Natural killer cell treated with Interleukin-12 subunit alpha and Interleukin-12 subunit beta and Interleukin-15 and Interleukin-18, amount 100 ng/mL, for 72 hours (primary cell): ENCODE measurements around the gene GPR82. TPM values are rescaled to one million over a fixed set of nuclear protein-coding genes. Genes with fewer than 3 reads are reported as not detected.
"Not testable (repeated sequence)": the region's sequence is repeated elsewhere in the genome, so short reads cannot be mapped to it uniquely, and the experiment has no call there.

Experiments used
- ATAC-seq, 2 donors: fragments of 150-1000 bp; cut with Tn5 transposase in 1 of 2; sonication (Bioruptor Pico), chemical (Tn5 transposase) in 1 of 2; 2 replicates each; pipeline ENCODE4 v1.10.0; 2021
- DNase-seq: peaks from one replicate; pipeline ENCODE4 v3.0.0; 2022; ENCODE audit warnings: low spot score
- H3K27ac Mint-ChIP-seq, 2 donors: 1 replicate in 1 of 2; 2 replicates in 1 of 2; pipeline ENCODE4 v1.8.0; 2022; ENCODE audit warnings: mixed read lengths in 2 of 2, mild to moderate bottlenecking in 1 of 2, moderate library complexity in 1 of 2
- H3K27me3 Mint-ChIP-seq, 2 donors: 1 replicate in 1 of 2; 2 replicates in 1 of 2; pipeline ENCODE4 v1.8.0; 2022; ENCODE audit warnings: mixed read lengths in 2 of 2
- H3K36me3 Mint-ChIP-seq: one replicate; pipeline ENCODE4 v1.8.0; 2022; ENCODE audit warnings: mixed read lengths
- H3K4me1 Mint-ChIP-seq, 2 donors: 1 replicate in 1 of 2; 2 replicates in 1 of 2; pipeline ENCODE4 v1.8.0; 2022; ENCODE audit warnings: low read depth in 2 of 2, mixed read lengths in 2 of 2, mild to moderate bottlenecking in 1 of 2
- H3K4me3 Mint-ChIP-seq: one replicate; pipeline ENCODE4 v1.8.0; 2022; ENCODE audit warnings: mixed read lengths
- H3K9me3 Mint-ChIP-seq: 2 replicates; pipeline ENCODE4 v1.8.0; 2022; ENCODE audit warnings: mixed read lengths
- total RNA-seq, 2 donors: library from RNA; stranded (reverse); gene quantifications; one replicate each; pipeline ENCODE4 v1.2.3, GENCODE V29; 2022

GPR82 gene
- 1 to 10 TPM in 1 of 2 donors, under 1 TPM in 1; 0.33 to 1.9 TPM for total RNA-seq

DNA sequence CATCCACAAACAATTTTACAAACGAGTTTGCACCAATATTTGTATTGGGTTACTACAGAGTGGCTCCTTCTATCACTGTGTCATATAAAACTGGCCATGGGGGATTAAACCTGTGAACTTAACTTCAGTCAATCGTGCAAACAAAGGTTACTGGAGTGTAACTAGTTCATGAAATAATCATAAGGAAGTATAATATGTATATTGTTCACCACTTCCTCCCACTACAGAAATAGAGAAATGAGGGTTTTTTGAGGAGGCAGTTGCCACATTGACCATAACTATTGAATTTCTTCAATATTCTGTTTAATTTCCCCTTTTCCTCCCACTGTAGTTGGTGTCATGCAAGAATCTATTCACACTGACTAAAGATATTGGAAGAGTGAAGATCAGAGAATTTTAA, at the start of gene GPR82:
Gene GPR82 (plus strand): TSS at position 356 of the 400 bp plus-strand sequence. CDS start 2,846 bp downstream, outside the sequence.
- Mint-ChIP-seq H3K27ac (no peak within 1 kb of the TSS), H3K9me3 (peaks cover 2% of the 10 kb centered on the region), H3K4me1 (peaks cover 31 to 39% of the 10 kb centered on the region in 2 donors), H3K27me3 (peaks cover 0 to 16% of the 10 kb centered on the region in 2 donors), H3K4me3 (peak within 1 kb of the TSS; percentile 75), H3K36me3 (peaks cover 17% of the 10 kb centered on the region)
- ATAC-seq, result peak in 1 of 2 donors; percentile 11
- DNase-seq, result no peak

DNA sequence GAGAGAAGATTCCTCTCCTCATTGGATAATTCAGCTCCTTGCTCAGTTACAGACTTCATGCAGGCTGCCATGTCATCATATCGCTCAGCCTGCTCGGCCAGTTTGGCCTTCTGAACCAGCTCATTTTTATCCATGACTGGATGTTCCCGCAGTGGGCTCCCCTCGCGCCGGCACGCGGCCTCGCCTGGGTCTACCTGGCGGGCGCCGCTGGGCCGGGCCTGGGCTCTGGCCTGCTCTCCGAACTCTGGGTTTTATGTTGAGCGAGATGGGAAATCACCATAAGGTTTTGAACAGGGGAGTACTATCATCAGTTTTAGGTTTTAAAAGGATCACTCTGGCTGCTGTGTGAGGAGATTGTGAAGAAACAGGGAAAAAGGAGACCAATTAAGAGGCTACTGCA, 47.6 kb upstream of the GPR82 start:
- H3K27ac Mint-ChIP-seq, ATAC-seq, H3K4me3 Mint-ChIP-seq, DNase-seq, H3K36me3 Mint-ChIP-seq, H3K9me3 Mint-ChIP-seq: not testable (repeated sequence)
- H3K4me1 Mint-ChIP-seq, result peaks cover 4 to 19% of the 10 kb centered on the region in 2 donors
- H3K27me3 Mint-ChIP-seq, result peaks cover 0 to 21% of the 10 kb centered on the region in 2 donors

DNA sequence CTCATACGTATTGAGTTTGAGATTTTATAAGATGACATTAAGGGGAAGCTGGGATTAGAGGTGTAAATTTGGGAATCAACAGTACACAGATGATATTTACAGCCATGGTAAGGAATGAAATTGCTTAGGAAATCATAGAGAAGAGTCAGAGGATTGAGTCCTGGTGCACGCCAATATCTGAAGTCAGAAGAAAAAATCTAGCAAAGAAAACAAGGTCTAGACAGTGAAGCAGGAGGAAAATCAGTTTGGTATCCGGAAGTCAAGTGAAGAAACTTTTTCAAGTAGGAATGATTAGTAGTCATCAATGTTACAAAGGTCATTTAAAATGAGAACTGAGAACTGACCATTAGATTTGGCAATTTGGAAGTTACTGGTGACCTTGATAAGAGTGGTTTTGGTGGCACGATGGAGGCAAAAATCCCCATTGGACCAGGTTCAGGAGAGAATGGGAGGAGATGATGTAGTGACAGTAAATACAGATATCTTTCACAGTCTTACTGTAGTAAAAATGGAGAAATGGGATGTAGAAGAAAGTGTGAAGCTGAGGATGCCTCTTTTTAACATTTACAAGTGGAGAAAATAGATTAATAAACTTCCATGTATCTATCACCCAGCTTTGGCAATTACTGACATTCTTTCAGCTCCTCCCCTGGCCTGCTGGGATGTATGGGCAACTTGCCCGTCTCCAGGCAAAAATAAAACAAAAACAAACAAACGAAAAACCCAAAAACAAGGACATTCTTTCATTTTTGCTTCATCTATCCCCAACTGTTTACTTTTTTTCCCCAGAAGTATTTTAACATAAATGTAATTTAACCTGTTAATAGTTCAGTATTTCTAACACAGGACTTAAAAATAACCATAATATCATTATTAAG, 46.6 kb upstream of the GPR82 start:
- Mint-ChIP-seq H3K36me3 (peaks cover 8% of the 10 kb centered on the region), H3K4me3 (no peak overlapping the region), H3K9me3 (no peaks in the 10 kb centered on the region), H3K4me1 (peaks cover 4 to 14% of the 10 kb centered on the region in 2 donors), H3K27me3 (peaks cover 0 to 18% of the 10 kb centered on the region in 2 donors), H3K27ac (no peak overlapping the region)
- DNase-seq (no peak), ATAC-seq (no peak)

- H3K4me1 Mint-ChIP-seq, result peaks cover 10 to 21% of the 10 kb centered on the region in 2 donors
- H3K36me3 Mint-ChIP-seq, result no peaks in the 10 kb centered on the region
- no peaks in the 10 kb centered on the region for H3K9me3 Mint-ChIP-seq
- DNase-seq (no peak), ATAC-seq (no peak)
- H3K4me3 Mint-ChIP-seq, result no peak overlapping the region
- no peak overlapping the region for H3K27ac Mint-ChIP-seq
- peaks cover 0 to 14% of the 10 kb centered on the region in 2 donors for H3K27me3 Mint-ChIP-seq
Measured at GRCh38 chrX:41684138-41684537, 39.8 kb upstream of the GPR82 start.

- Mint-ChIP-seq H3K4me3 (no peak overlapping the region), H3K4me1 (peaks cover 10 to 21% of the 10 kb centered on the region in 2 donors), H3K27me3 (peaks cover 0 to 12% of the 10 kb centered on the region in 2 donors), H3K9me3 (no peaks in the 10 kb centered on the region), H3K36me3 (no peaks in the 10 kb centered on the region), H3K27ac (no peak overlapping the region)
- DNase-seq (no peak), ATAC-seq (no peak)
Measured at GRCh38 chrX:41684940-41685339, 39.0 kb upstream of the GPR82 start.

- H3K9me3 Mint-ChIP-seq, result no peaks in the 10 kb centered on the region
- DNase-seq, result no peak
- ATAC-seq, result peak in 1 of 2 donors; percentile 58
Measured at GRCh38 chrX:41686788-41687187, 37.2 kb upstream of the GPR82 start.

DNA sequence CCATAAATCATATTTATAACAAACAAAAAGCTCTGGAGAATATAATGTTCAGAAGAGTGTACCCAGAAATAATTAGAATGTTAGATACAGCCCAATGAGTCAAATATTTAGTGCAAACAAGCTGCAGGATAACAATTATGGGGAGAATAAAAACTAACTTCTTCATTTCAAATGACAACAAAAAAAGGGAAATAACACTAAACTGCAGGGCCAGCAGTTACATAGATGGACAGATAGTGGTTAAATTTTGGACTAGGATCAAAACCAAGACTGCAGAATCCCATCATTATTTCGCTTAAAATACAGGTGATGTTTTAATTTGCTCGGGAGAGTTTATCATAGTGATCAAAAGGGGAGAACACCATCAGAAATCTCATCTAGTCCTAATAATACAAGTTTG, 35.8 kb upstream of the GPR82 start:
- H3K9me3 Mint-ChIP-seq, result no peaks in the 10 kb centered on the region
- peak overlapping the region; percentile 67 for H3K4me3 Mint-ChIP-seq
- H3K27me3 Mint-ChIP-seq, result peaks cover 0 to 12% of the 10 kb centered on the region in 2 donors

More at GRCh38 chrX:41686788-41687187, 37.2 kb upstream of the GPR82 start:
- Mint-ChIP-seq H3K4me3 (peak overlapping the region; percentile 81), H3K36me3 (no peaks in the 10 kb centered on the region), H3K27me3 (peaks cover 0 to 12% of the 10 kb centered on the region in 2 donors), H3K27ac (peak overlapping the region in 1 of 2 donors; percentile 64), H3K4me1 (peaks cover 10 to 21% of the 10 kb centered on the region in 2 donors)

DNA sequence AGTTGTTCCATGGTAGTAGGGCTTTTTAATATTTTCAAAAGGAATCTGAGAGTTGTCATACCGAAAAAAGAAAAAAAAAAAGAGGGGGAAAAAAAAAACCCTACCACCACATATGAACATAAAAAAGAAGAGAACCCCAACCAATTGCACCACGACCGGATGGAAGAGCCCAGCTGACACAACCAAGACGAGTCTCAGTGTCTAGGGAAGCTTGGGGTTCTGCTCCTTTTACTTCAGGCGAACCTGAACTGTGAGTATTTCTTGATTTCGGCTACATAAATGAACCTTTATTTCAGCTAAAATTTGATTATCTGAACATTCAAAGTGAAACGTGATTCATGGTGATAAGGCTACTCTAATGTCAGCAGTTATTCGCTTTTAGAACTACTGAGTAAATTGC, 35.1 kb upstream of the GPR82 start, which contains the start of gene GPR34:
Gene GPR34 (plus strand): TSS at position 139 of the 400 bp plus-strand sequence. CDS start 6,661 bp downstream, outside the sequence.
- Mint-ChIP-seq H3K27me3 (peaks cover 0 to 15% of the 10 kb centered on the region in 2 donors), H3K27ac (peak within 1 kb of the TSS in 1 of 2 donors; percentile 43), H3K36me3 (peaks cover 3% of the 10 kb centered on the region), H3K9me3 (no peaks in the 10 kb centered on the region), H3K4me1 (peaks cover 20 to 36% of the 10 kb centered on the region in 2 donors), H3K4me3 (peak within 1 kb of the TSS; percentile 67)
- ATAC-seq (peak; percentile 59 to 67), DNase-seq (no peak)

More for the DNA sequence above, 35.8 kb upstream of the GPR82 start:
- DNase-seq, result no peak
- Mint-ChIP-seq H3K4me1 (peaks cover 16 to 30% of the 10 kb centered on the region in 2 donors), H3K36me3 (no peaks in the 10 kb centered on the region), H3K27ac (peak overlapping the region in 1 of 2 donors; percentile 43)
- no peak for ATAC-seq

- Mint-ChIP-seq H3K27ac (no peak overlapping the region), H3K4me1 (peaks cover 24 to 43% of the 10 kb centered on the region in 2 donors), H3K9me3 (no peaks in the 10 kb centered on the region), H3K4me3 (no peak overlapping the region), H3K27me3 (peaks cover 0 to 15% of the 10 kb centered on the region in 2 donors), H3K36me3 (peaks cover 7% of the 10 kb centered on the region)
- DNase-seq (no peak), ATAC-seq (no peak)
Measured at GRCh38 chrX:41689711-41690110, 34.3 kb upstream of the GPR82 start.

DNA sequence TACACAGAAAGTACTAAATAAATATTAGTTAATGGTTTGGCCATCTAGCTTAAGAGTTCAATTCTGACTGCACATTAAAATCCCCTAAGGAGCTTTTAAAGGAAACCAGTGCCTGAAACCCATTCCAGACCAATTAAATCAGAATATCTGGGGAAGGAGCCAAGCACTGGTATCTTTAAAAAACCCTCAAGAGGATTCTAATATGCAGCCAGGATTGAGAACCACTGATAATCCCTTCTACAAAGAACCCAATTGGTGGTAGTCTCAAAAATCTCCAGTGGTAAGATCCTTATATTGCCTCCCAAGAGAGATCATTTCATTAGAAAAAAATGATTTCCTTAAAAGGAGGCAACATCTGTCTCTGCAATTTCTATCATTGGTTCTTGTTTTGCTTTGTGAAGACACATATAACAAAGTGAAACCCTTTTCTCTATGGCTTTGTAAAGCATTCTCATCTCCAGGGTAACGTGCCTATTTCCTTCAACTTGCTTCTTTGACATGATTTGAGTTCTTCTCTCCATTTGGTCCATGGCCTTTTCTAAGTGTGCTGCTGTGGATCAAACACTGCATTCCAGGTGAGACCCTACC, 31.7 kb upstream of the GPR82 start:
- Mint-ChIP-seq H3K27me3 (peaks cover 0 to 10% of the 10 kb centered on the region in 2 donors), H3K9me3 (no peaks in the 10 kb centered on the region), H3K4me3 (no peak overlapping the region), H3K4me1 (peaks cover 26 to 42% of the 10 kb centered on the region in 2 donors), H3K36me3 (peaks cover 13% of the 10 kb centered on the region), H3K27ac (peak overlapping the region; percentile 55 to 87)
- ATAC-seq (no peak), DNase-seq (no peak)

GRCh38 chrX:41693024-41693423, 31.0 kb upstream of the GPR82 start:
- no peaks in the 10 kb centered on the region for H3K9me3 Mint-ChIP-seq
- ATAC-seq (no peak), DNase-seq (no peak)
- peak overlapping the region; percentile 55 to 87 for H3K27ac Mint-ChIP-seq
- H3K27me3 Mint-ChIP-seq, result peaks cover 0 to 9% of the 10 kb centered on the region in 2 donors
- H3K4me3 Mint-ChIP-seq, result peak overlapping the region; percentile 58
- peaks cover 13% of the 10 kb centered on the region for H3K36me3 Mint-ChIP-seq
- peaks cover 24 to 40% of the 10 kb centered on the region in 2 donors for H3K4me1 Mint-ChIP-seq

DNA sequence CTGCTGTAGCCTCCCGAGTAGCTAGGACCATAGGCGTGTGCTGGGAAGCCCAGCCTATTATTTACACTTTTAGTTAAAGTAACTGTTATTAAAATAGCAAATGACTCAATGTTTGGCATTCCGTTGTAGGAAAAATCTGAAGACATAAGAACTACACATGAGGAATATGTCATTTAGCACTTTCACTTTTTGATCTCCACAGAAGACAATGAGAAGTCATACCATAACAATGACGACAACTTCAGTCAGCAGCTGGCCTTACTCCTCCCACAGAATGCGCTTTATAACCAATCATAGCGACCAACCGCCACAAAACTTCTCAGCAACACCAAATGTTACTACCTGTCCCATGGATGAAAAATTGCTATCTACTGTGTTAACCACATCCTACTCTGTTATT, 28.6 kb upstream of the GPR82 start:
- no peak overlapping the region for H3K27ac Mint-ChIP-seq
- H3K4me3 Mint-ChIP-seq, result peak overlapping the region; percentile 55
- DNase-seq (no peak), ATAC-seq (peak; percentile 69 to 83)
- H3K9me3 Mint-ChIP-seq, result no peaks in the 10 kb centered on the region
- H3K27me3 Mint-ChIP-seq, result peaks cover 0 to 9% of the 10 kb centered on the region in 2 donors
- H3K4me1 Mint-ChIP-seq, result peaks cover 22 to 31% of the 10 kb centered on the region in 2 donors
- H3K36me3 Mint-ChIP-seq, result peaks cover 13% of the 10 kb centered on the region

DNA sequence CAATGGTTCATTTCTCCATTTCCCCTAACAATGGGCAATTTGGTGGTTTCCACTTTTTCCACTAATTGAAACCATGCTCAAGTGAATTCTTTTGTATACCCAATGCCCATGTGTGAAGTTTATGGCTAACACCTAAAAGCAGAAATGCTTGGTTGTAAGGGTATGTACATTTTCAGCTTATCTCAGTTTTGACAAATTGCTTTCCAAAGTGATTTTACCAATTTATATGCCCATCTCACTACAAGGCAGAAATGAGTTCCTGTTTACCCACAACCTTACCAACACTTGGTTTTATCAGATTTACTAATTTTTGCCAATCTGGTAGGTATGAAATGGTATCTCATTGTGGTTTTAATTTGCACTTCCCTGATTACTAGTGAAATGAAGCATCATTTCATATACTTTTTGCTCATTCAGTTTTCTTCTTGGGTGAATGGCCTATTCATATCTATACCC, 20.4 kb upstream of the GPR82 start:
- H3K9me3 Mint-ChIP-seq, result no peaks in the 10 kb centered on the region
- peak overlapping the region in 1 of 2 donors; percentile 65 for H3K27ac Mint-ChIP-seq
- peaks cover 33% of the 10 kb centered on the region in 2 donors for H3K4me1 Mint-ChIP-seq
- H3K36me3 Mint-ChIP-seq, result peaks cover 5% of the 10 kb centered on the region
- peaks cover 0 to 22% of the 10 kb centered on the region in 2 donors for H3K27me3 Mint-ChIP-seq
- ATAC-seq, result peak; percentile 71 to 76
- DNase-seq, result no peak
- H3K4me3 Mint-ChIP-seq, result peak overlapping the region; percentile 60
